HEK293 (cell line): ENCODE data around the gene PDE12.

Experiments used
- FEZF1 ChIP-seq: fragments of 450-650 bp; formaldehyde crosslinking; IDR thresholded peaks from 2 replicates; pipeline ENCODE4 v1.5.1; 2016; ENCODE audit warnings: missing biosample characterization, missing genetic modification characterization
- KLF7 ChIP-seq: fragments of 450-650 bp; formaldehyde crosslinking; IDR thresholded peaks from 2 replicates; pipeline ENCODE4 v1.5.1; 2016; ENCODE audit warnings: missing biosample characterization, missing genetic modification characterization, borderline replicate concordance
- PRDM1 ChIP-seq: fragments of 450-650 bp; formaldehyde crosslinking; IDR thresholded peaks from 2 replicates; pipeline ENCODE4; 2016; ENCODE audit warnings: missing biosample characterization, missing genetic modification characterization
- PRDM4 ChIP-seq: fragments of 450-650 bp; formaldehyde crosslinking; IDR thresholded peaks from 2 replicates; pipeline ENCODE4 v1.5.1; 2017; ENCODE audit warnings: missing biosample characterization, missing genetic modification characterization
- SCRT2 ChIP-seq: fragments of 450-650 bp; formaldehyde crosslinking; IDR thresholded peaks from 2 replicates; pipeline ENCODE4 v1.5.1; 2016; ENCODE audit warnings: missing biosample characterization, missing genetic modification characterization
- ZNF112 ChIP-seq: fragments of 450-650 bp; formaldehyde crosslinking; IDR thresholded peaks from 2 replicates; pipeline ENCODE4 v1.5.0; 2017; ENCODE audit warnings: missing biosample characterization, missing genetic modification characterization
- ZNF16 ChIP-seq: fragments of 450-650 bp; formaldehyde crosslinking; IDR thresholded peaks from 2 replicates; pipeline ENCODE4 v1.5.1; 2016; ENCODE audit warnings: low read depth, missing biosample characterization, missing genetic modification characterization
- ZNF175 ChIP-seq: fragments of 450-650 bp; formaldehyde crosslinking; IDR thresholded peaks from 2 replicates; pipeline ENCODE4 v1.5.1; 2016; ENCODE audit warnings: missing biosample characterization, missing genetic modification characterization
- ZNF184 ChIP-seq: fragments of 450-650 bp; IDR thresholded peaks from 2 replicates; pipeline ENCODE4 v1.5.1; 2018; ENCODE audit warnings: missing biosample characterization, mild to moderate bottlenecking, missing genetic modification characterization
- ZNF248 ChIP-seq: fragments of 450-650 bp; formaldehyde crosslinking; IDR thresholded peaks from 2 replicates; pipeline ENCODE4 v1.5.1; 2017; ENCODE audit warnings: missing biosample characterization, missing genetic modification characterization
- ZNF341 ChIP-seq: fragments of 450-650 bp; formaldehyde crosslinking; IDR thresholded peaks from 2 replicates; pipeline ENCODE4; 2016; ENCODE audit warnings: low read depth, missing biosample characterization, missing genetic modification characterization
- ZNF529 ChIP-seq: fragments of 450-650 bp; formaldehyde crosslinking; IDR thresholded peaks from 2 replicates; pipeline ENCODE4 v1.5.1; 2017; ENCODE audit warnings: missing genetic modification characterization, missing biosample characterization; ENCODE audit not compliant: insufficient replicate concordance
- ZNF530 ChIP-seq: fragments of 450-650 bp; formaldehyde crosslinking; IDR thresholded peaks from 2 replicates; pipeline ENCODE4 v1.5.1; 2016; ENCODE audit warnings: low read depth, missing biosample characterization, missing genetic modification characterization
- ZNF549 ChIP-seq: fragments of 450-650 bp; IDR thresholded peaks from 2 replicates; pipeline ENCODE4 v1.5.1; 2018; ENCODE audit warnings: missing biosample characterization, missing genetic modification characterization, mild to moderate bottlenecking, inconsistent platforms, moderate library complexity
- ZNF596 ChIP-seq: fragments of 450-650 bp; IDR thresholded peaks from 2 replicates; pipeline ENCODE4 v1.5.0; 2018; ENCODE audit warnings: missing biosample characterization, mild to moderate bottlenecking, missing genetic modification characterization, moderate library complexity
- ZNF610 ChIP-seq: fragments of 450-650 bp; formaldehyde crosslinking; IDR thresholded peaks from 2 replicates; pipeline ENCODE4 v1.5.1; 2016; ENCODE audit warnings: missing biosample characterization, missing genetic modification characterization, borderline replicate concordance
- ZNF623 ChIP-seq: fragments of 450-650 bp; formaldehyde crosslinking; IDR thresholded peaks from 2 replicates; pipeline ENCODE4 v1.5.1; 2016; ENCODE audit warnings: missing biosample characterization, missing genetic modification characterization
- ZNF645 ChIP-seq: fragments of 450-650 bp; formaldehyde crosslinking; IDR thresholded peaks from 2 replicates; pipeline ENCODE4; 2016; ENCODE audit warnings: missing biosample characterization, missing genetic modification characterization
- ZSCAN16 ChIP-seq: fragments of 450-650 bp; formaldehyde crosslinking; IDR thresholded peaks from 2 replicates; pipeline ENCODE4 v1.5.1; 2016; ENCODE audit warnings: missing biosample characterization, missing genetic modification characterization
- TF ChIP-seq, protein P1 (sequence below): fragments of 450-650 bp; formaldehyde crosslinking; IDR thresholded peaks from 2 replicates; pipeline ENCODE4 v1.5.1; 2017; ENCODE audit warnings: missing biosample characterization, missing genetic modification characterization
- TF ChIP-seq, protein P2 (sequence below): fragments of 450-650 bp; formaldehyde crosslinking; conservative IDR thresholded peaks from 2 replicates; pipeline ENCODE4 v1.5.1; 2016; ENCODE audit warnings: low read depth, missing biosample characterization, missing genetic modification characterization

The PDE12 gene

DNA sequence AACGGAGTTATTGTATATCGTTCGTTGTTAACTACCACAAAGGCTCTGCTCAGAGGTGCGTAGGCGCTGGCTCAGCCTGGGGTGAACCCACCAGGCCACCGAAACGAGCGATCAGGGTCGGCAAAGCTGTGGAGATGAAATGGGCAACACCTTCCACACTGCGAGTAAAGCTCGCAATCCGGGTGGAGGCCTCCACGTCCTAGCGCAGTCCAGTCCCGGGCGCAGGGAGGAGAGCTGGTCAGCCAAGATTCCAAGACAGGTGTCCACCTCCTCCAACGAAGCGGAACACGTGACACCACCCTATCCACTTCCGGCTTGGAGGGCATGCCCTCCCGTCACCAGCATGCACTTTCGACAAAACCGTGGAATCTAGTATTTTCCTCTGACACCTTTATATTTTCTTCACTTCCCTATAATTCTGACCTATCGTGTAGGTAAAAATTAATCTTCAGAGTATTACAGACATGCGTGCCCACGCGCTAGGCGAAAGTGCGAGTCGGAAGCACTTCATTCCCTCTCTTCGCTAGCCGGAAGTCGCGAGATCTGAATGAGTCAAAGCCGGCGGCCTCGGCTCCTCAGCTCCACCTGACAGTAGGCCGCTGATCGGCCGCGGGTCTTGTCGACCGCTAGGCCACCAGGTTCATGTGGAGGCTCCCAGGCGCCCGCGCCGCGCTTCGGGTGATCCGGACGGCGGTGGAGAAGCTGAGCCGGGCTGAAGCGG is at the start of gene PDE12 (continued):
- no peak for TF ChIP-seq ZNF112 (tag by site-specific recombination)
- no peak for TF ChIP-seq ZNF549 (tag by site-specific recombination)
- TF ChIP-seq ZNF248 = no peak
- TF ChIP-seq PRDM1 (tag by site-specific recombination) = no peak
- TF ChIP-seq FEZF1 (tag by site-specific recombination) = no peak
- TF ChIP-seq ZNF596 = no peak
- no peak; the same call in 1 of the 2 replicates for TF ChIP-seq ZNF610 (tag by site-specific recombination)
- TF ChIP-seq, protein P1, sequence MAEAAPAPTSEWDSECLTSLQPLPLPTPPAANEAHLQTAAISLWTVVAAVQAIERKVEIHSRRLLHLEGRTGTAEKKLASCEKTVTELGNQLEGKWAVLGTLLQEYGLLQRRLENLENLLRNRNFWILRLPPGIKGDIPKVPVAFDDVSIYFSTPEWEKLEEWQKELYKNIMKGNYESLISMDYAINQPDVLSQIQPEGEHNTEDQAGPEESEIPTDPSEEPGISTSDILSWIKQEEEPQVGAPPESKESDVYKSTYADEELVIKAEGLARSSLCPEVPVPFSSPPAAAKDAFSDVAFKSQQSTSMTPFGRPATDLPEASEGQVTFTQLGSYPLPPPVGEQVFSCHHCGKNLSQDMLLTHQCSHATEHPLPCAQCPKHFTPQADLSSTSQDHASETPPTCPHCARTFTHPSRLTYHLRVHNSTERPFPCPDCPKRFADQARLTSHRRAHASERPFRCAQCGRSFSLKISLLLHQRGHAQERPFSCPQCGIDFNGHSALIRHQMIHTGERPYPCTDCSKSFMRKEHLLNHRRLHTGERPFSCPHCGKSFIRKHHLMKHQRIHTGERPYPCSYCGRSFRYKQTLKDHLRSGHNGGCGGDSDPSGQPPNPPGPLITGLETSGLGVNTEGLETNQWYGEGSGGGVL (tag by site-specific recombination) = 0 out of 2 replicates have a peak, but pooled peaks have one; percentile 44
- no peak for TF ChIP-seq ZNF529
- no peak for TF ChIP-seq ZNF16 (tag by site-specific recombination)
- TF ChIP-seq KLF7 (tag by site-specific recombination) = peak; percentile 48; the same call in 1 of the 2 replicates
- no peak for TF ChIP-seq ZNF175 (tag by site-specific recombination)
- no peak for TF ChIP-seq ZNF645
- TF ChIP-seq ZSCAN16 (tag by site-specific recombination) = no peak
- no peak for TF ChIP-seq ZNF184 (tag by site-specific recombination)
- peak; percentile 41; the same call in 1 of the 2 replicates for TF ChIP-seq ZNF341 (tag by site-specific recombination)
- TF ChIP-seq PRDM4 (tag by site-specific recombination) = peak; percentile 57; the same call in 1 of the 2 replicates
- no peak for TF ChIP-seq ZNF530 (tag by site-specific recombination)
- TF ChIP-seq, protein P2, sequence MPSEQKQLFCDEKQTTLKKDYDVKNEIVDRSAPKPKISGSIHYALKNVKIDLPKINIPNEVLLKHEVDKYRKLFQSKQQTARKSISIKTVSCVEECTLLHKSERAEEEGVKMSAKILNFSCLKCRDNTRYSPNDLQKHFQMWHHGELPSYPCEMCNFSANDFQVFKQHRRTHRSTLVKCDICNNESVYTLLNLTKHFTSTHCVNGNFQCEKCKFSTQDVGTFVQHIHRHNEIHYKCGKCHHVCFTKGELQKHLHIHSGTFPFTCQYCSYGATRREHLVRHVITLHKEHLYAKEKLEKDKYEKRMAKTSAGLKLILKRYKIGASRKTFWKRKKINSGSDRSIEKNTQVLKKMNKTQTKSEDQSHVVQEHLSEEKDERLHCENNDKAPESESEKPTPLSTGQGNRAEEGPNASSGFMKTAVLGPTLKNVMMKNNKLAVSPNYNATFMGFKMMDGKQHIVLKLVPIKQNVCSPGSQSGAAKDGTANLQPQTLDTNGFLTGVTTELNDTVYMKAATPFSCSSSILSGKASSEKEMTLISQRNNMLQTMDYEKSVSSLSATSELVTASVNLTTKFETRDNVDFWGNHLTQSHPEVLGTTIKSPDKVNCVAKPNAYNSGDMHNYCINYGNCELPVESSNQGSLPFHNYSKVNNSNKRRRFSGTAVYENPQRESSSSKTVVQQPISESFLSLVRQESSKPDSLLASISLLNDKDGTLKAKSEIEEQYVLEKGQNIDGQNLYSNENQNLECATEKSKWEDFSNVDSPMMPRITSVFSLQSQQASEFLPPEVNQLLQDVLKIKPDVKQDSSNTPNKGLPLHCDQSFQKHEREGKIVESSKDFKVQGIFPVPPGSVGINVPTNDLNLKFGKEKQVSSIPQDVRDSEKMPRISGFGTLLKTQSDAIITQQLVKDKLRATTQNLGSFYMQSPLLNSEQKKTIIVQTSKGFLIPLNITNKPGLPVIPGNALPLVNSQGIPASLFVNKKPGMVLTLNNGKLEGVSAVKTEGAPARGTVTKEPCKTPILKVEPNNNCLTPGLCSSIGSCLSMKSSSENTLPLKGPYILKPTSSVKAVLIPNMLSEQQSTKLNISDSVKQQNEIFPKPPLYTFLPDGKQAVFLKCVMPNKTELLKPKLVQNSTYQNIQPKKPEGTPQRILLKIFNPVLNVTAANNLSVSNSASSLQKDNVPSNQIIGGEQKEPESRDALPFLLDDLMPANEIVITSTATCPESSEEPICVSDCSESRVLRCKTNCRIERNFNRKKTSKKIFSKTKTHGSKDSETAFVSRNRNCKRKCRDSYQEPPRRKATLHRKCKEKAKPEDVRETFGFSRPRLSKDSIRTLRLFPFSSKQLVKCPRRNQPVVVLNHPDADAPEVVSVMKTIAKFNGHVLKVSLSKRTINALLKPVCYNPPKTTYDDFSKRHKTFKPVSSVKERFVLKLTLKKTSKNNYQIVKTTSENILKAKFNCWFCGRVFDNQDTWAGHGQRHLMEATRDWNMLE (tag by site-specific recombination) = peak; percentile 99
- TF ChIP-seq SCRT2 (tag by site-specific recombination) = peak; percentile 75
- TF ChIP-seq ZNF623 (tag by site-specific recombination) = no peak
